Suppressor macrophage treated with lipopolysaccharide for 4 hours (primary cell): ENCODE data around the gene MEPCE.
"Not testable (repeated sequence)": the region's sequence is repeated elsewhere in the genome, so short reads cannot be mapped to it uniquely, and the experiment has no call there.

Experiments
- DNase-seq: peaks from one replicate; pipeline ENCODE4 v3.0.0-alpha.2; 2020

MEPCE gene, protein sequence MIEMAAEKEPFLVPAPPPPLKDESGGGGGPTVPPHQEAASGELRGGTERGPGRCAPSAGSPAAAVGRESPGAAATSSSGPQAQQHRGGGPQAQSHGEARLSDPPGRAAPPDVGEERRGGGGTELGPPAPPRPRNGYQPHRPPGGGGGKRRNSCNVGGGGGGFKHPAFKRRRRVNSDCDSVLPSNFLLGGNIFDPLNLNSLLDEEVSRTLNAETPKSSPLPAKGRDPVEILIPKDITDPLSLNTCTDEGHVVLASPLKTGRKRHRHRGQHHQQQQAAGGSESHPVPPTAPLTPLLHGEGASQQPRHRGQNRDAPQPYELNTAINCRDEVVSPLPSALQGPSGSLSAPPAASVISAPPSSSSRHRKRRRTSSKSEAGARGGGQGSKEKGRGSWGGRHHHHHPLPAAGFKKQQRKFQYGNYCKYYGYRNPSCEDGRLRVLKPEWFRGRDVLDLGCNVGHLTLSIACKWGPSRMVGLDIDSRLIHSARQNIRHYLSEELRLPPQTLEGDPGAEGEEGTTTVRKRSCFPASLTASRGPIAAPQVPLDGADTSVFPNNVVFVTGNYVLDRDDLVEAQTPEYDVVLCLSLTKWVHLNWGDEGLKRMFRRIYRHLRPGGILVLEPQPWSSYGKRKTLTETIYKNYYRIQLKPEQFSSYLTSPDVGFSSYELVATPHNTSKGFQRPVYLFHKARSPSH

GRCh38 chr7:100429637-100430492 is at the start of gene MEPCE:
Gene MEPCE, plus strand, starts transcription at chr7:100429831. Its CDS starts 188 bp downstream, at chr7:100430019.
- DNase-seq = peak; percentile 98

DNA sequence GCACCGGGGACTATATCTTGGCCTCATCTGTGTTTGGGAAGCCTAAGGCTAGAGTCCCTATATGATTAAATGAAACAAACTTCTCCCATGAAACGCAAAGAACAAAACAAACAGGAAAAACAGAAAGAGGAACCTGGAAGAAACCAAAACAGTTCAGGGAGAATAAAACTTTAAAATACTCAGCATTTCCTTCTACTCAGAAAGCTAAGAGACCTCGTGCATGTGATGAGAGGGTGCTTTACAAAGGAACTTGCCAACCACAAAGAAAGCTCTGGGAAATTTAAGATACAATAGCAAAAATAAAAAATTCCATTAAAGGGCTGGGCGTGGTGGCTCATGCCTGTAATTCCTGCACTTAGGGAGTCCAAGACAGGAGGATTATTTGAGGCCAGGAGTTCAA is 49.4 kb upstream of the MEPCE start:
- DNase-seq = peak; percentile 90

GRCh38 chr7:100381531-100382233 is 47.9 kb upstream of the MEPCE start:
- DNase-seq = not testable (repeated sequence)

DNA sequence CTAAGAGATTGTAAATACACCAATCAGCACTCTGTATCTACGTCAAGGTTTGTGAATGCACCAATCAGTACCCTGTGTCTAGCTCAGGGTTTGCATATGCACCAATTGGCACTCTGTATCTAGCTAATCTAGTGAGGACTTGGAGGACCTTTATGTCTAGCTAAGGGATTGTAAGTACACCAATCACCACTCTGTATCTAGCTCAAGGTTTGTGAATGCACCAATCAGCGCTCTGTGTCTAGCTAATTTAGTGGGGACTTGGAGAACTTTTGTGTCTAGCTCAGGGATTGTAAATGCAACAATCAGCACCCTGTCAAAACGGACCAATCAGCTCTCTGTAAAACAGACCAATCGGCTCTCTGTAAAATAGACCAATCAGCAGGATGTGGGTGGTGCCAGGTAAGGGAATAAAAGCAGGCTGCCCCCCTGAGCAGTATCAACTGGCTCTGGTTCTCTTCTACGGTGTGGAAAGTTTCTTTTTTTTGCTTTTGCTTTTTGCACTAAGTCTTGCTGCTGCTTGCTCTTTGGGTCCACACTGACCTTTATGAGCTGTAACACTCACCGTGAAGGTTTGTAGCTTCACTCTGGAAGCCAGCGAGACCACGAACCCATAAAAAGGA is 47.3 kb upstream of the MEPCE start:
- DNase-seq = not testable (repeated sequence)

GRCh38 chr7:100384628-100385294 is 44.9 kb upstream of the MEPCE start:
- peak; percentile 73 for DNase-seq

DNA sequence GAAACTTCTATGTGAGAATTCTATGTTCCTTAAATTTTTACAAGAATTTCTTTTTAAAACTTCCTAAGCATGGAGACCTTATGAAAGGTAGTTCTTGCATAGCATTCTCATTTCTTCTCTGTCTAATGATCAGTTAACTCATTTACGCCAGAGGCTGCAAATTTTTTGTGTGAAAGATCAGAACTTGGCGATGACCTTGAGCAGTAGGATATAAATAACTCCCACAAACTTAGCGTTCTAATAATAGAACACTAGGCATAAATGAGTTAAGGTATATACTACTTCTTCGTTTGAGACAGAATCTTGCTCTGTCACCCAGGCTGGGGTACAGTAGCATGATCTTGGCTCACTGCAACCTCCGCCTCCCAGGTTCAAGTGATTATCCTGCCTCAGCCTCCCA is 42.7 kb upstream of the MEPCE start:
- DNase-seq = no peak

DNA sequence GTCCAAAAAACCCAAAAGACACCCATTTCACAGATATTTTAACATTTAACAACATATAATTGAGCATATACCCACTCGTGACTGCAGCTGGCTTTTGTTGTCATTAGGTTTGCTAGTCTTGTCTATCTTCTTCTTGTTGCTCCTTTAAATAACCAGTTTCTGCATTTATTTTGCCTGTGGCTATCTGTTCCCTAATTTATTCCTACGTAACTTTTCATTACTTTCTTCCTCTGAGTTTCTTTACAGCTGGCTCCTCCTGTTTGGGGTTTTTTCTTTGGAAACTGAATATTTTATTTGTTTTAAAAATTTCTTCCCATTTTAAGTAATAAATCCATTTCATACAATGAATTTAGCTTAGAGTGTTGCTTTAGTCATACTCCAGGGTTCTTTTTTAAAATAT is 41.9 kb upstream of the MEPCE start:
- DNase-seq = peak; percentile 39

DNA sequence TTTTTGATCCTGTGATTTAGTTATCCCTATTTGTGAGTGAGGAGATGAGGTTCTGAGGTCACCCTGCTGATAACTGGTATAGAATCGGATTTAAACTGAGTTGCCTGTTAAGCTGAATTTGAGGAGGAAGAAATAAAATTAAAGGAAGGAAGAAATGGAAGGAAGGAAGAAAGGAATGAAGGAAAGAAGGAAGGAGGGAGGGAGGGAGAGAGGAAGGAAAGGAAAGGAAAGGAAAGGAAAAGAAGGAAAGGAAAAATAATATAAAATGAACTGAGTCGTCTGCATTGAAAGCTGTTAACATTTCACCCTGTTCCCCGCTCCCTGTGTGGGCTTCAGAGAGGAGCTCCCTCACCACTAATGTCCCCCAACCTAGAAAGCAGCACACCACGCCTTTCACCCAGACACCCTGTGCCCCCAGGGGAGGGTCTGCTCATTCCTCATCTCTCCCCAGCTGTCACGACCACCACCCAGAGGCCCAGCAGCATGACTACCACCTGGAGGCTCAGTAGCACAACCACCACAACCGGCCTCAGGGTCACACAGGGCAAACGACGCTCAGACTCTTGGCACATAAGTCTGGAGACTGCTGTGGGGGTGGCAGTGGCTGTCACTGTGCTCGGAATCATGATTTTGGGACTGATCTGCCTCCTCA is 40.1 kb upstream of the MEPCE start:
- DNase-seq = no peak

DNA sequence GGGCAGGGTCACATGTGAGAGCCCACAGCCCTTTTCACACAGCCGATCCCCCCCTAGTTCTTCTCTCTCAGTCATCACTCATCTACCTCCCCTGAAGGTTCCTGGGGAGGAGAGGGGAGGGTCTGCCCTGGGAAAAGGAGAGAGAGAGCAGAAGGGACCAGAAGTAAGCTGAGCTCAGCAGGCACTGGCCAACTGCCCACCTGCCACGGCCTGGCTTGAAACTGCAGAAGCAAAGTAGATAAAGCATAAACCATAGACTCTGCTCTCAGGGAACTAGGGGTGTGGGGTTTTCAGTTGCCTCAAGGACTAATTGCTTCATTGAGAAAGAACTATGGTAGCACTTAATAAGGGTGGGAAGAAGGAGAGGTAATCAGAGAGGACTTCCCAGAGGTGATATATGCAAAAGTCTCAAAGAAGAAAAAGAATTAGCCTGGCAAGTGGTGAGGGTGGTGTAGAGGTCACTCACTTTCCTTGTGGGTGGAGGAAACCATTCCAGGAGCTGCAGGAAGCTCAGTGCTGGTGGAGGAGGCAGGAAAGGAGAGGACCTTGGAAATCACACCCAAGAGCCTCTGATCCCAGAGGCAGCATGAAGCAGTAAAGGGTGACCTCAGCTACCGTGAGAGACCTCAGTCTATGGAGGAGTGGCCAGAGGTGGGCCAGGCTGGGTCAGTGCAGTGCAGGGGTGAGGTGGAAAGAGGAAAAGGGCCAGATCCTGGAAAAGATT is 39.2 kb upstream of the MEPCE start:
- no peak for DNase-seq

DNA sequence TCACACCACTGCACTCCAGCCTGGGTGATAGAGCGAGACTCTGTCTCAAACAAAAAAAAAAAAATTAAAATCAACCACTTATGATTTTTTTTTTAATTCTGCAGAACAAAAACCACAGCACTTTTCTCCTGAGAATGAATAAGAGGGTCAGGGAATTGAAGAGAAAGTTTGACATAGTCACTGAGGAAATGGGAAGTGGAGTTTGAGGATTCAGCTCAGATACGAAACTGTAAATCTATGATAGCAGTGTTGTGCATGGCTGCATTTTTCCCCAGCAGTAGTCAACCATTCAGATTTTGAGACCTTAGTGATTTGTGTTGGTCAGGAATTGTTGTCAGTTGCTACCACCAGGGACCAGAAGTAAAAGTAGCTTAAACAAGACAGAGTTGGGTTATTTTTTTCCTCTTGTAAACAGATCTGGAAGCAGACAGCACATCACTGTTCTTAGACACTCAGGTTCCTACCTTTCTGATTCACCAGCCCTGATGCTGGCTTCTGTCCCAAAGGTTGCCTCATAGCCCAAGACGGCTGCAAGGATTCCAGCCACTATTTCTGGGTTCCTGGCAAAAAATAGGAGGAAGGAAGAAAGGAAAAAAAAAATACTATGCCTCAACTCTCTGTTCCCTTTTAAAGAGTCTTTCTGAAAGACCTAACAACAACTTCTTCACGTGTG is 36.3 kb upstream of the MEPCE start:
- DNase-seq = peak; percentile 68

DNA sequence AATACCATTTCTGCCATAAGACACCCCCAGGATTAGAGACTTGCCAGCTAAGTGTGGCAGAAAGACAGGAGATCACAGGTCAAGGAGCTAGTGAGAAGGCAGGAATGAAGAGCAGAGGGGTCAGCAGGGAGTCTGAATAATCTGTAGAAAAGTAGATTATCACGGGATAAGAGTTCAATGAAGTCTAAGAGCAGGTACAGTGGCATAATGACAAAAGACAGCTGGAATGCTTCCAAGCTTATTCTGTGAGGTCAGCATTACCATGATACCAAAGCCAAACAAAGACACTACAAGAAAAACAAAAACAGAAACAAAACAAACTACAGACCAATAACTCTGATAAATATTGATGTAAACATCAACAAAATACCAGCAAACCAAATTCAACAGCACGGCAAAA is 35.6 kb upstream of the MEPCE start:
- no peak for DNase-seq

DNA sequence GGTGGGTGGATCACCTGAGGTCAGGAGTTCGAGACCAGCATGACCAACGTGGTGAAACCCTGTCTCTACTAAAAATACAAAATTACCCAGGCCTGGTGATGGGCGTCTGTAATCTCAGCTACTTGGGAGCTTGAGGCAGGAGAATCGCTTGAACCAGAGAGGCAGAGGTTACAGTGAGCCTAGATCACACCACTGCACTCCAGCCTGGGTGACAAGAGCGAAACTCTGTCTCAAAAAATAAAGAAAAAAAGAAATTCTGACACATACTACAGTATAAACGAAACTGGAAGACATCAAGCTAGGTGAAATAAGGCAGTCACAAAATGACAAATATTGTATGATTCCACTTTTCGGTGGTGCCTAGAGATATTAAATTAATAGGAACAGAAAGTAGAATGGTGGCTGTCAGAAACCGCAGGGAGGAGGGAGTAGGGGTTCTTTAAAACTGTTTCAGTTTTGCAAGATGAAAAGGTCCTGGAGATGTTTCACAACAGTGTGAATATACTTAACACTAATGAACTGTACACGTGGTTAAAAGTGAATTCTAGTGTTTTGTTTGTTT is 33.1 kb upstream of the MEPCE start:
- DNase-seq = peak; percentile 95

- DNase-seq = no peak
Measured at GRCh38 chr7:100397315-100398081, 32.1 kb upstream of the MEPCE start.

DNA sequence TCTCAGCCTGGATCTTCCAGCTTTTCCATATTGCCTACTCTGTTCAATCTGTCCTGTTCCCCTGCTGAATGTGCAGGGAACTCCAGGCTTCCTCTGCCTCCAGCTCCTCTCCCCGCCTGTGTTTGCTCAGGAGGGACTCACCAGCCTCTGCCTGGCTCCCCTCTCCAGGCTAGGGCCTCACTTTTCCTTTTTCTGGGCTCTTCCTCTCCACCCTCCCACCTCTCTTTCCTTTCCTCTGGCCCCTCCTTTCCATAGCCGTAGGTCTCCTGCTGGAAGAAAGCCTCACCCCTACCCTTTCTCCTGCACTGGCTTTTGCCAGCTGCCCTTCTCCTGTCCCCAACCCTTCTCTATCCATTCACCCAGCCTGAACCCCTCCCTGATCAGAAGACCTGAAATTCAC is 31.4 kb upstream of the MEPCE start:
- no peak for DNase-seq

- no peak for DNase-seq
Measured at GRCh38 chr7:100400041-100400440, 29.6 kb upstream of the MEPCE start.

DNA sequence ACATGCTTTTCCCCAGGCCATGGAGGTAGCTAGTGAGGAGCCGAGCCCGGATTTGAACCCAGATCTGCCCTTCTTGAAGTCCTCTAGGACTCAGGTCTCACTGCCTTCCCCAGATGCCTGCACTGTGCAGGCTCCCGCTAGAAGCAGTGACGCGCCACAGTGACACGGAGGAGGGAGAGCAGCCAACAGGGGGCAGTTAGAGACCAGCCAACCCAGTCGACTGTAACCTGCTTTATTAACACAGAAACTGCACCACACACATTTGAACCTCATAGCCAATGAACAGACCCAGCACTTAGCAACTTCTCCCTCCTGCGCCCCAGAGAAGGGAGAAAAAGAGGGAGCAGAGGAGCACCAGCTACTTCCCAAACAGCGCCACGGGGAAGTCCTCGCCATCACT is 29.0 kb upstream of the MEPCE start:
- no peak for DNase-seq

DNA sequence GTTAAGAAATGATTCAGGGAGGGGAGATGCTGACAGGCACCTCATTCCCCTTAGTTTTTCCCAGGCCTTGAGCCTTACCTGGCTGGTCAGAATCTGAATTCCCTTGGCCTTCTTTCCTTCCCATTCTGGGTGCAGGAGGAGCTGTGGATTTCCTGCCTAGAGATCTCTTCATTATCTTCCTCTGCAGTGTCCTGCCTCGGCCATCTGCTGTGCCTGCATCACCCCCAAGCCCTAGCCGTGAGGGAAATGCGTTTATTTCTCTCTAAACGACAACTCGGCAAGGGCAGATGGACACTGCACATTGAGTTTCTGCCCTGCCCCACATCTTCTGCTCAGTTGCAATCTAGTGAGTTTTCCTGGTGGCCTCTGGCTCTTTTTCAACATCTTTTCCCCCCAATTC is 27.8 kb upstream of the MEPCE start:
- DNase-seq = no peak

DNA sequence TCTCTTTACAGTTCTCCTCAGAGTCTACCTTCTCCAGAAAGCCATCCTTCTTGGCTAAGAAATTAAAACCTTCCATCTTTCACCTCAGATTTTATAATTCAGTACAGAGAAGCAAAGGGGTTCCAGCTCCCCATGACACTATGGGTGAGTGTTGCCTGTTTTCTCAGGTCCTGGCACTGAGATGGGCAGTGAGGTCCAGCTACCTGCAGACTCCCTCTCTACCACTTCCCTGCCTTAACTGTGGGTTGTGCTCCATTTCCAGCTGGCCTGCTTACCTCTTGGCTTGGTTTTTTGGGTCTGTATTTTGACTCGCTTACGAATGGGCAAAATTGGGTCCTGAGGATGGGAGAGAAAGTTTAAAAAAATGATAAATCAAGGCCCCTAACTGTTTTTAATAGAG is 27.4 kb upstream of the MEPCE start:
- no peak for DNase-seq

DNA sequence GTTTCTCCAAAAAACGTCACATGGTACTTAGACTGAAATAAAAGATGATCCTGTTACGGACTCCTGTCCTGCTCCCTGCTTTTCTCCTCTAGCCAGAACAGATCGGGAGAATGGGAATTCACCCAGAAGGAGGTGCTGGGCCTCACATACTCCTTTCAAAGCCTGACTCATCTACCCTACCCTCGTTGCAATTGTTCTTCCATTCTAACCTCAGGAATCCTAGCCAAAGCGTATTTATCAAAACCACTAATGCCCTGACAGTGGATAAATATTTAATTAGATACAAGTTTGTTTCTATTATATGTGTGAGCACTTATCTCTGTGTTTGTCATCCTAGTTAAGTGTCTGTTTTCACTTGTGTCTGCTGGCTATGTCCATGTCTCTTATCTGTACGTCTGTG is 22.9 kb upstream of the MEPCE start:
- no peak for DNase-seq
